Renal cortex interstitium (tissue), 15 donors: ENCODE data around the gene POU5F2. TPM values are rescaled to one million over a fixed set of nuclear protein-coding genes. Genes with fewer than 3 reads are reported as not detected.

Experiments used
- DNase-seq, 11 donors: peaks; one replicate each; pipeline ENCODE4 v3.0.0-alpha.2; 2013; ENCODE audit warnings: low read depth in 9 of 11, low spot score in 4 of 11; ENCODE audit errors: extremely low read depth in 1 of 11
- long read RNA-seq, 16 experiments: transcript quantifications; one replicate each; lab custom pipeline, GENCODE V29; 2026
- polyA plus RNA-seq, 3 donors: library from polyadenylated mRNA; unstranded; fragments of 120-200 nt; gene quantifications; one replicate each; pipeline ENCODE4 v1.2.1, GENCODE V29; 2013; ENCODE audit not compliant: insufficient read length in 3 of 3

Gene POU5F2, protein sequence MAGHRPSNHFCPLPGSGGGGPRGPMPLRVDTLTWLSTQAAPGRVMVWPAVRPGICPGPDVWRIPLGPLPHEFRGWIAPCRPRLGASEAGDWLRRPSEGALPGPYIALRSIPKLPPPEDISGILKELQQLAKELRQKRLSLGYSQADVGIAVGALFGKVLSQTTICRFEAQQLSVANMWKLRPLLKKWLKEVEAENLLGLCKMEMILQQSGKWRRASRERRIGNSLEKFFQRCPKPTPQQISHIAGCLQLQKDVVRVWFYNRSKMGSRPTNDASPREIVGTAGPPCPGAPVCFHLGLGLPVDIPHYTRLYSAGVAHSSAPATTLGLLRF
- polyA plus RNA-seq = under 1 TPM; 0.03 to 0.08 (median 0.05) TPM
- long read RNA-seq, donor 1, full-length matches to known transcripts = 2 of 2 reads
- long read RNA-seq, donor 1, partial matches to known transcripts = 0 of 2 reads
- long read RNA-seq, donor 1, other reads (novel, unspliced or antisense) = 0 of 2 reads
- long read RNA-seq, donor 2 = 0 reads
- long read RNA-seq, donor 3, full-length matches to known transcripts = 2 of 2 reads
- long read RNA-seq, donor 3, partial matches to known transcripts = 0 of 2 reads
- long read RNA-seq, donor 3, other reads (novel, unspliced or antisense) = 0 of 2 reads
- long read RNA-seq, donor 4 = 0 reads
- long read RNA-seq, donor 5 = 0 reads
- long read RNA-seq, donor 6 = 0 reads
- long read RNA-seq, donor 7, full-length matches to known transcripts = 1 of 1 reads
- long read RNA-seq, donor 7, partial matches to known transcripts = 0 of 1 reads
- long read RNA-seq, donor 7, other reads (novel, unspliced or antisense) = 0 of 1 reads
- long read RNA-seq, donor 8 = 0 reads
- long read RNA-seq, donor 9, full-length matches to known transcripts = 3 of 3 reads
- long read RNA-seq, donor 9, partial matches to known transcripts = 0 of 3 reads
- long read RNA-seq, donor 9, other reads (novel, unspliced or antisense) = 0 of 3 reads
- long read RNA-seq, donor 10, full-length matches to known transcripts = 5 of 5 reads
- long read RNA-seq, donor 10, partial matches to known transcripts = 0 of 5 reads
- long read RNA-seq, donor 10, other reads (novel, unspliced or antisense) = 0 of 5 reads
- long read RNA-seq, donor 11, full-length matches to known transcripts = 1 of 1 reads
- long read RNA-seq, donor 11, partial matches to known transcripts = 0 of 1 reads
- long read RNA-seq, donor 11, other reads (novel, unspliced or antisense) = 0 of 1 reads
- long read RNA-seq, donor 12, full-length matches to known transcripts = 1 of 1 reads
- long read RNA-seq, donor 12, partial matches to known transcripts = 0 of 1 reads
- long read RNA-seq, donor 12, other reads (novel, unspliced or antisense) = 0 of 1 reads
- long read RNA-seq, donor 13 = 0 reads
- long read RNA-seq, donor 14 = 0 reads
- long read RNA-seq, donor 15, full-length matches to known transcripts = 1 of 1 reads
- long read RNA-seq, donor 15, partial matches to known transcripts = 0 of 1 reads
- long read RNA-seq, donor 15, other reads (novel, unspliced or antisense) = 0 of 1 reads
- long read RNA-seq, donor 16, full-length matches to known transcripts = 1 of 1 reads
- long read RNA-seq, donor 16, partial matches to known transcripts = 0 of 1 reads
- long read RNA-seq, donor 16, other reads (novel, unspliced or antisense) = 0 of 1 reads

DNA sequence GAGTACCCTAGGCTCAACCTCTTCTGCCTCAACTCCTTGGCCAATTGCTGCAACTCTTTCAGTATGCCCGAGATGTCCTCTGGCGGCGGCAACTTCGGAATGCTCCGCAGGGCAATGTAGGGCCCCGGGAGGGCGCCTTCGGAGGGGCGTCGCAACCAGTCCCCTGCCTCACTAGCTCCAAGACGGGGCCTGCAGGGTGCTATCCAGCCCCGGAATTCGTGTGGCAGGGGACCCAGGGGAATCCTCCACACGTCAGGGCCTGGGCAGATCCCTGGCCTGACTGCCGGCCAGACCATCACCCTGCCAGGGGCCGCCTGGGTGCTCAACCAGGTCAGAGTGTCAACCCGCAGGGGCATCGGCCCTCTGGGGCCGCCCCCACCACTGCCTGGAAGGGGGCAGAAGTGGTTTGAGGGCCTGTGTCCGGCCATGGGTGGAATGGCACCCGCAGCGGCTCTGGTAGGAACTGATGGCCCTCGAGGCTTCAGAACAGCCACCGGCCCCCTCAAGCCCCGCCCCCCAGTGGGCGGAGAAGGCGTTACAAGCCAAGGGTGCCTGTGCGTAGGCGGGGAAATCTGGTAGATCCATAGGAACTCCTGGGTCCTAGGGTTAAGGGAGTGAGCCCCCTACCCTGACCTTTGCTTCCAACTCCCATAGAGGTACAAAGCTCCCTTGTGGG lies at the start of gene POU5F2:
Gene POU5F2, minus strand, starts transcription at position 465 of the 676 bp plus-strand sequence. Its CDS starts 37 bp downstream, at position 428.
- DNase-seq = no peak

GRCh38 chr5:93790401-93790800 lies 49.0 kb upstream of the POU5F2 start:
- no peak for DNase-seq

GRCh38 chr5:93789173-93790067 lies 48.0 kb upstream of the POU5F2 start:
- no peak for DNase-seq

- no peak for DNase-seq
Measured at GRCh38 chr5:93787598-93787997, 46.2 kb upstream of the POU5F2 start.

DNA sequence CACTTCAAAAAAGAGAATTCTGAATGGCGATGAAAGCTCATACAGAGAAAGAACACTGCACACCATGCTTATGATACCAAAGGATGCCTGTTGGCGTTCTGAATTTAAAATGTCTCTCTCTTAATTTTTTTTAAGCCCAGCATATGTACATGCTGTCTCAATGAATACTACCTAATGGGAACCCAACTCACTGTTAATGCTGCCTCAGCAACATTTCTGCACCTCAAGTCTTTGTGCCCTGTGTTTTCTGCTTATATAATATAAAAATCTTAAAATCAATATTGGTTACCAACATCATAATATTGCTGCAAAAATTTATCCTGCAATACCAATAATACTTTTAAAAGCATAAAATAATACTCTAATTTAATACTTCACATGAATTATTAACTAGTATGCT lies 44.1 kb upstream of the POU5F2 start:
- no peak for DNase-seq

- no peak for DNase-seq
Measured at GRCh38 chr5:93782978-93783377, 41.6 kb upstream of the POU5F2 start.

DNA sequence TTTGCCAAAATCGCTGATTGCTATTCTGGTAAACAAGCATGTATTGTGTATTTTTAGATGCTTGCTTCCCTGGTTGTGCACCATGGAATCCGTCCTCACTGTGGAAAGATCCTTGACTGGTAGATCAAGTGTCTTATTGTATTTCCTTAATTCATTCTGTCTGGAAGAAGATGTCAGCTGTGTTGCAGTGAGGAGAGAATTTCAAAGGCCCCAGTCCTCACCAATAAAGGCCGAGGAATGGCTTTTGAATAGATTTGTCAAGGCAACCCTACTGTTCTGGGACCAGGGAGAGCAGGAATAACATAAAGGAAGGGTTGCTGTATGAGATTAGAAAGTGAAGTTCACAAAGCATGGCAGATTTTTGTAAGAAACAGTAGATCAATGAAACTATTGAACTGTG lies 36.2 kb upstream of the POU5F2 start:
- DNase-seq = no peak

- no peak for DNase-seq
Measured at GRCh38 chr5:93756372-93756771, 15.0 kb upstream of the POU5F2 start.

DNA sequence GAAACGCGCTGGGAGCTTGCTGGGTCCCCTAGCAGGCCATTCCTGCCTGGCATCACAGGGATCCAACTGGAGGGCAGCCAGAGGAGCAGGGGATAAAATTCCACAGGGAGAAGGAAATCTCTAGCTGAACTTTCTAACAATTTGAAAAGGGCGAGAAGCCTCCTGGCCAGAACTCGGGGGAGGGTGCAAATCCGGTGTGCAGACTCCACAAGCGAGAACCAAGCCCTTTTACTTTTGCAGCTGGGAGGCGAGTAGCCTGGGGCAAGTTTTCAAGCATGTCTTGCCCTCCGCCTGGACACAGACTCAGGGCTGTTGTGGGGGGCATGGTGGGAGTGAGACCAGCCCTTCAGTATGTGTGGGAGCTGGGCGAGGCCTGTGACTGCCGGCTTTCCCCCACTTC lies 14.3 kb upstream of the POU5F2 start:
- no peak for DNase-seq

- no peak for DNase-seq
Measured at GRCh38 chr5:93748875-93749397, 7.5 kb upstream of the POU5F2 start.

DNA sequence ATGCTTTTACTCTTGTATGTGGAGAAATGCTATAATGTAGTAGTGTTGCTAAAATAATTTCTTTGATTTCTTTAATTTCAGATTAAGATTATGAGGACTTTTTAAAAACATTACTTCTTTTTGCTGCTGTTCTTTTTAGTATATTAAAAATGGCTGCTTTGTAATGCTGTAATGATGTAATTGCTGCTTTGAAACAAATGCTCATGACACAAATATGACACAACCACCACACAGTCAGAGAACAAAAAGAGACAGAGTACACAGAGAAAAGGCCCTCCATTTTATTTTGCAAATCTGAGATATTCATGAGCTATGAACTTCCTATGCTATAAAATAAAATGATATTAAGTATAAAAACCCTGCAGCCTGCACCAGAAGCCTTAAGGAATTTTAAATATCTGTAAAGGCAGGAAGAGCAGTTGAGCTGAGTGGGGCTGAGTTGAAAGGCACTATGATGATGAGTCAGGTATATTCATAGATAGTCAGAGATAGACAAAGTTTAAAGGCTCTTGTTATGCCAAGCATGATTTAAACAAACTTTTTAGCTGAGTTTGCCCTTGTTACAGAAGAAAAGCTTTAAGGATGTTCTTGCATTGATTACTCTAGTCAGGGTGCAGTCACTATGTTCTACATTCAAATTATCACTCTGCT lies 5.1 kb upstream of the POU5F2 start:
- no peak for DNase-seq

DNA sequence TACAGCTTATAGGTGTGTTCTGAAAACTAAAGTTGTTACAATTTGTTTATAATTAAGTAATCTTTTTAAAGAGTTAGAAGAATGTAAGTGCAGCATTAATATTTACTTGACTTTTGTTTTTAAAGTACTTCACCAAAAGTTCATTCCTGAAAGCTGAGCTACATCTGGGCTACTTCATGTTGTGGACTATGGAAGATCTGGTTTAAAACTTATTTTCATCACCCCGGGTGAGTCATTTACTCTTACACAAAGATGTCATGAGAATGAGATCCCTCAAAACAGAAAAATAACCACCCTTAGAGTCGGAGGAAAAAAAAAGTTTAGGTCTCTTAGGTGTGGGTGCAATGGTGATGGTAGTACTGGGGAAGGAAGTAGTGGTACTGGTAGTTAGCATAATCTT lies 5.1 kb downstream of the POU5F2 start:
- no peak for DNase-seq

DNA sequence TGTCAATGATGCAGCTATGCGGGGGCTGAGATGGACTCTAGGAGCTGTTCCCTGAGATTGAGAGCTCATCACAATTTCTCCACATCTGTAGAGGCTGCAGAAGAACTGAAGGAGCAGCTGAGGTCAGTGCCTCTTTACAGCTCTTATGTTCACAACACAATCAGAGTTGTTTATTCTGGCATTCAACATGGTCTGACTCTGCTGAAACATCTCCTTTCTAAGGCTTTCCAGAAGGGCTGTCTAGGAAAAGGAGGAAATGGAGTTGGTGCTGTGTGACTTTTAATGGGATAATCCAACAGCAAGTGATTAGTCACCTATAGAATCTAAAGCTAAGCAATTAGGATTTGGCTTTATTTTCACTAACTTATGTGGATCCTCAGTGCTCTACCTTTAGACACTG lies 6.0 kb downstream of the POU5F2 start:
- DNase-seq = no peak

GRCh38 chr5:93731987-93732386 lies 9.4 kb downstream of the POU5F2 start:
- no peak for DNase-seq

- no peak for DNase-seq
Measured at GRCh38 chr5:93726595-93726994, 14.8 kb downstream of the POU5F2 start.

DNA sequence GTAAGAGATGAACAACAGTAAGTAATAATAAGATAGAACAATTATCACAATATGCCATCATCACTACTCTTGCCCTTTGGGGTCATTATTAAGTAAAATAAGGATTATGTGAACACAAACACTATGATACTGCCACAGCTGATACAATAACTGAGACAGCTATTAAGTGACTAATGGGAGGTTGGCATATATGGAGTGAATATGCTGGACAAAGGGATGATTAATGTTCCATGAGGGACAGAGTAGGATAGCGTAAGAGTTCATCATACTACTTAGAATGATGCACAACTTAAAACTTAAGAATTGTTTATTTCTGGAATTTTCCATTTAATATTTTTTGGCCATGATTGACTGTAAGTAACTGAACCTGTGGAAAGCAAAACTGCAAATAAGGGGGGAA lies 16.6 kb downstream of the POU5F2 start:
- no peak for DNase-seq
